Vagina (tissue), 2 donors: ENCODE data around the gene CUX1.

Experiments used
- POLR2A ChIP-seq, 2 donors: fragments of 450-650 bp; IDR thresholded peaks; one replicate each; pipeline ENCODE4 v1.6.1; 2017; ENCODE audit warnings: antibody characterized with exemption in 2 of 2, mild to moderate bottlenecking in 2 of 2, moderate library complexity in 2 of 2
- POLR2AphosphoS5 ChIP-seq, 2 donors: sonication (generic); formaldehyde crosslinking; IDR thresholded peaks; one replicate each; pipeline ENCODE4 v1.9.0; 2017; ENCODE audit warnings: antibody characterized with exemption in 2 of 2, mild to moderate bottlenecking in 2 of 2, low read depth in 1 of 2; ENCODE audit not compliant: insufficient read depth in 1 of 2
- TF ChIP-seq, protein P1 (sequence below), 3 experiments: fragments of 450-650 bp in 2 of 3; fragments of 200-600 bp in 1 of 3; sonication (generic) in 1 of 3; IDR thresholded peaks; one replicate each; pipeline ENCODE4 v1.5.1; 2017 to 2019; ENCODE audit warnings: antibody characterized with exemption in 3 of 3, mild to moderate bottlenecking in 2 of 3, moderate library complexity in 2 of 3

DNA sequence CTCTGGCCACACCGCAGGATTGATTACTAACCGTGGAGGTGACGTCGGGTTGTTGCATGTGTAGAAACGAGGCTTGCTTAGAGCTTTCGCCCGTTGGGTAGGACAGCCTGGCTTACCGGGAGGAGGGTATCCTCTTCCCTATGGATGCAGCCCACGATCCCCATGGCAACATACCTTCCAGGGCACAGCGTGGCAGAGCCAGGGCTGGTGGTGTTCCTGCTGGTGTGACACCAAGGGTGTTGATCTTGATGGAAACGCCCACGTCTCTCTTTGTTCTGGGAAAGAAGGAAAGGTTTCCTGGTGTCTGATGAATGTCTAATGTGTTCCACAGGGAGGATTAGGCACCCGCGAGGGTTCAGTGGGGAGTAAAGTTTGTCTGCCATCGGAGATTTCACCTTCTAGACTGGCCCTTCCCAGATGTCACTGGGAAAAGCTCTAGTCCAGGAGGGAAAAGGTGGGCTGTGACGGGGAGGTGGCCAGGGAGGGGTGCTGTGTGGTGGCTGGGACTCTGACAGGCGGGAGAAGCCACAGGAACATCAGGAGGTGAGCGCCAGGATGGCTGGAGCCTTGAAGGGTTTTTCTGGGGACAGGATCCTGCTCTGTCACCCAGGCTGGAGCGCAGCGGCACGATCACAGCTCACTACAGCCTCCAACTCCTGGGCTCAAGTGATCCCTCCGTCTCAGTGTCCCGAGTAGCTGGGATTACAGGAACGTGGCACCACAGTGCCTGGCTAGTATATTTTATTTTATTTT, 102.1 kb downstream of the CUX1 start:
- TF ChIP-seq, protein P1, sequence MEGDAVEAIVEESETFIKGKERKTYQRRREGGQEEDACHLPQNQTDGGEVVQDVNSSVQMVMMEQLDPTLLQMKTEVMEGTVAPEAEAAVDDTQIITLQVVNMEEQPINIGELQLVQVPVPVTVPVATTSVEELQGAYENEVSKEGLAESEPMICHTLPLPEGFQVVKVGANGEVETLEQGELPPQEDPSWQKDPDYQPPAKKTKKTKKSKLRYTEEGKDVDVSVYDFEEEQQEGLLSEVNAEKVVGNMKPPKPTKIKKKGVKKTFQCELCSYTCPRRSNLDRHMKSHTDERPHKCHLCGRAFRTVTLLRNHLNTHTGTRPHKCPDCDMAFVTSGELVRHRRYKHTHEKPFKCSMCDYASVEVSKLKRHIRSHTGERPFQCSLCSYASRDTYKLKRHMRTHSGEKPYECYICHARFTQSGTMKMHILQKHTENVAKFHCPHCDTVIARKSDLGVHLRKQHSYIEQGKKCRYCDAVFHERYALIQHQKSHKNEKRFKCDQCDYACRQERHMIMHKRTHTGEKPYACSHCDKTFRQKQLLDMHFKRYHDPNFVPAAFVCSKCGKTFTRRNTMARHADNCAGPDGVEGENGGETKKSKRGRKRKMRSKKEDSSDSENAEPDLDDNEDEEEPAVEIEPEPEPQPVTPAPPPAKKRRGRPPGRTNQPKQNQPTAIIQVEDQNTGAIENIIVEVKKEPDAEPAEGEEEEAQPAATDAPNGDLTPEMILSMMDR (IDR thresholded peaks at IDR 0.05), result no peak
- no peak for TF ChIP-seq POLR2AphosphoS5 (IDR thresholded peaks at IDR 0.05; ENCODE audit: insufficient read depth in 1 of 2, low read depth in 1 of 2)
- TF ChIP-seq POLR2A (IDR thresholded peaks at IDR 0.05), result no peak
